ENCODE measurements around the gene FAM20A. TPM values are rescaled to one million over a fixed set of nuclear protein-coding genes. Genes with fewer than 3 reads are reported as not detected.

Gene FAM20A
- total and polyA plus RNA-seq, 2 of the 8 experiments (the other 6 are each of a cell fraction or from before 2014, with no cell fraction given), result 3.6 to 11.9 TPM

GRCh38 chr17:68623811-68624210 lies 22.6 kb upstream of the FAM20A start:
- POLR2A ChIA-PET (ENCODE audit: partially characterized antibody), result no interaction called here
- CTCF ChIA-PET (ENCODE audit: partially characterized antibody), result interaction anchor here (1.3 to 1.7 kb wide), 3 partner anchors 10 to 90 kb away, joined by 5 to 11 read pairs (median 6); no protein-coding TSS in a partner anchor
- no peak for FAIRE-seq

More at GRCh38 chr17:68623811-68624210, 22.6 kb upstream of the FAM20A start:
- Histone ChIP-seq H2BK12ac (ENCODE audit: low read depth, low read length) (no peak overlapping the region), H3K4me3 (ENCODE audit: extremely low read depth in 1 of 4, insufficient read depth in 2 of 4, low read depth in 3 of 4, low read length in 4 of 4) (no peak overlapping the region), H3K23me2 (ENCODE audit: low read depth, low read length) (no peaks in the 10 kb centered on the region; the same call in 1 of the 2 replicates), H3K27me3 (replicated peaks in 1 of 4; ENCODE audit: control insufficient read depth in 3 of 4, extremely low read depth in 1 of 4, insufficient read depth in 3 of 4, low read length in 3 of 4) (no peaks in the 10 kb centered on the region), H2AFZ (ENCODE audit: low read length) (no peak overlapping the region), H3K27ac (ENCODE audit: low read depth, low read length) (no peak overlapping the region), H2BK20ac (ENCODE audit: low read length) (no peak overlapping the region), H3K23ac (ENCODE audit: insufficient read length) (no peak overlapping the region), H3K9ac (replicated peaks in 1 of 4; ENCODE audit: extremely low read depth in 1 of 4, low read depth in 3 of 4, low read length in 3 of 4) (no peak overlapping the region), H4K20me1 (replicated peaks in 1 of 2; ENCODE audit: control insufficient read depth in 1 of 2, insufficient read depth in 2 of 2, low read length in 2 of 2) (no peaks in the 10 kb centered on the region), H3K4me1 (replicated peaks in 1 of 4; ENCODE audit: control insufficient read depth in 3 of 4, insufficient read depth in 4 of 4, low read length in 3 of 4) (peaks cover 0 to 3% (median 0%) of the 10 kb centered on the region in 4 experiments; a peak in 2 of 7 replicates), H3K79me1 (ENCODE audit: low read depth, low read length) (no peaks in the 10 kb centered on the region), H2BK5ac (ENCODE audit: low read depth, low read length) (no peak overlapping the region), H3K9me3 (ENCODE audit: insufficient read depth in 2 of 2, low read depth in 1 of 2, low read length in 1 of 2) (no peaks in the 10 kb centered on the region), H3K4ac (replicated peaks; ENCODE audit: insufficient read length, low read depth, low read length) (no peak overlapping the region), H3K14ac (ENCODE audit: insufficient read length) (no peak overlapping the region), H4K5ac (ENCODE audit: insufficient read length, low read depth, low read length) (no peak overlapping the region), H2BK120ac (replicated peaks; ENCODE audit: low read depth, low read length) (no peak overlapping the region), H3K18ac (ENCODE audit: extremely low read depth, low read length) (no peak overlapping the region), H3K4me2 (ENCODE audit: insufficient read depth in 1 of 2, low read depth in 2 of 2, low read length in 2 of 2) (no peak overlapping the region), H3K79me2 (ENCODE audit: control insufficient read depth in 1 of 2, insufficient read depth in 2 of 2, low read length in 2 of 2) (no peaks in the 10 kb centered on the region), H2AK5ac (ENCODE audit: low read depth, low read length) (no peak overlapping the region), H4K91ac (replicated peaks; ENCODE audit: insufficient read length, low read length) (no peak overlapping the region), H4K8ac (ENCODE audit: extremely low read depth, insufficient read depth, low read length) (no peak overlapping the region), H3K56ac (replicated peaks; ENCODE audit: insufficient read length, low read depth, low read length) (no peak overlapping the region), H2BK15ac (ENCODE audit: low read length) (no peak overlapping the region), H3K36me3 (ENCODE audit: control insufficient read depth in 2 of 4, insufficient read depth in 4 of 4, low read length in 3 of 4) (no peaks in the 10 kb centered on the region)
- DNase-seq (ENCODE audit: low read depth in 1 of 2, low spot score in 2 of 2), result no peak
- no peak for TF ChIP-seq MAFK (IDR thresholded peaks at IDR 0.05; ENCODE audit: low read depth, low read length)
- no peak for TF ChIP-seq BRCA1 (IDR thresholded peaks at IDR 0.05; ENCODE audit: low read depth, low read length)
- no peak for TF ChIP-seq JUN (IDR thresholded peaks at IDR 0.05; ENCODE audit: low read depth, low read length)
- no peak for TF ChIP-seq YY1 (IDR thresholded peaks at IDR 0.05; ENCODE audit: low read depth, low read length)
- TF ChIP-seq, protein P1, sequence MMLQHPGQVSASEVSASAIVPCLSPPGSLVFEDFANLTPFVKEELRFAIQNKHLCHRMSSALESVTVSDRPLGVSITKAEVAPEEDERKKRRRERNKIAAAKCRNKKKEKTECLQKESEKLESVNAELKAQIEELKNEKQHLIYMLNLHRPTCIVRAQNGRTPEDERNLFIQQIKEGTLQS (IDR thresholded peaks at IDR 0.05; ENCODE audit: insufficient read depth, low read depth, low read length), result no peak
- TF ChIP-seq, protein P2, sequence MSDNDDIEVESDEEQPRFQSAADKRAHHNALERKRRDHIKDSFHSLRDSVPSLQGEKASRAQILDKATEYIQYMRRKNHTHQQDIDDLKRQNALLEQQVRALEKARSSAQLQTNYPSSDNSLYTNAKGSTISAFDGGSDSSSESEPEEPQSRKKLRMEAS (IDR thresholded peaks at IDR 0.05), result no peak
- WGBS, 2 experiments (ENCODE audit: extremely low coverage in 1 of 2, insufficient coverage in 1 of 2, insufficient read length in 1 of 2, insufficient replicate concordance in 2 of 2, low coverage in 1 of 2, low lambda C conversion rate in 2 of 2, missing lambda C conversion rate in 1 of 2), result 81% methylated on average over 7 of the region's 7 CpGs; no CpG with 5 or more reads in 1 of the 2 experiments
